Activated CD8-positive, alpha-beta memory T cell treated with anti-CD3 and anti-CD28 coated beads for 36 hours (primary cell): ENCODE measurements around the gene COPG2. TPM values are rescaled to one million over a fixed set of nuclear protein-coding genes. Genes with fewer than 3 reads are reported as not detected.
"Not testable (repeated sequence)": the region's sequence is repeated elsewhere in the genome, so short reads cannot be mapped to it uniquely, and the experiment has no call there.

ENCODE experiments used
- CTCF ChIA-PET: fragments of 350-600 bp; sonication (Branson Sonifier 250); formaldehyde crosslinking; loops from one replicate; lab custom pipeline; 2021; ENCODE audit warnings: antibody characterized with exemption; lab: Charles Lee
- POLR2A ChIA-PET: fragments of 350-600 bp; sonication (Branson Sonifier 250); formaldehyde crosslinking; loops from one replicate; lab custom pipeline; 2021; ENCODE audit warnings: antibody characterized with exemption; lab: Charles Lee
- total RNA-seq, 2 experiments: library from RNA; stranded (reverse); gene quantifications; one replicate each; pipeline ENCODE4 v1.2.3, GENCODE V29; 2021

COPG2 gene, protein sequence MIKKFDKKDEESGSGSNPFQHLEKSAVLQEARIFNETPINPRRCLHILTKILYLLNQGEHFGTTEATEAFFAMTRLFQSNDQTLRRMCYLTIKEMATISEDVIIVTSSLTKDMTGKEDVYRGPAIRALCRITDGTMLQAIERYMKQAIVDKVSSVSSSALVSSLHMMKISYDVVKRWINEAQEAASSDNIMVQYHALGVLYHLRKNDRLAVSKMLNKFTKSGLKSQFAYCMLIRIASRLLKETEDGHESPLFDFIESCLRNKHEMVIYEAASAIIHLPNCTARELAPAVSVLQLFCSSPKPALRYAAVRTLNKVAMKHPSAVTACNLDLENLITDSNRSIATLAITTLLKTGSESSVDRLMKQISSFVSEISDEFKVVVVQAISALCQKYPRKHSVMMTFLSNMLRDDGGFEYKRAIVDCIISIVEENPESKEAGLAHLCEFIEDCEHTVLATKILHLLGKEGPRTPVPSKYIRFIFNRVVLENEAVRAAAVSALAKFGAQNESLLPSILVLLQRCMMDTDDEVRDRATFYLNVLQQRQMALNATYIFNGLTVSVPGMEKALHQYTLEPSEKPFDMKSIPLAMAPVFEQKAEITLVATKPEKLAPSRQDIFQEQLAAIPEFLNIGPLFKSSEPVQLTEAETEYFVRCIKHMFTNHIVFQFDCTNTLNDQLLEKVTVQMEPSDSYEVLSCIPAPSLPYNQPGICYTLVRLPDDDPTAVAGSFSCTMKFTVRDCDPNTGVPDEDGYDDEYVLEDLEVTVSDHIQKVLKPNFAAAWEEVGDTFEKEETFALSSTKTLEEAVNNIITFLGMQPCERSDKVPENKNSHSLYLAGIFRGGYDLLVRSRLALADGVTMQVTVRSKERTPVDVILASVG
- 10 to 100 TPM; 22.7 to 24.0 TPM for total RNA-seq

DNA sequence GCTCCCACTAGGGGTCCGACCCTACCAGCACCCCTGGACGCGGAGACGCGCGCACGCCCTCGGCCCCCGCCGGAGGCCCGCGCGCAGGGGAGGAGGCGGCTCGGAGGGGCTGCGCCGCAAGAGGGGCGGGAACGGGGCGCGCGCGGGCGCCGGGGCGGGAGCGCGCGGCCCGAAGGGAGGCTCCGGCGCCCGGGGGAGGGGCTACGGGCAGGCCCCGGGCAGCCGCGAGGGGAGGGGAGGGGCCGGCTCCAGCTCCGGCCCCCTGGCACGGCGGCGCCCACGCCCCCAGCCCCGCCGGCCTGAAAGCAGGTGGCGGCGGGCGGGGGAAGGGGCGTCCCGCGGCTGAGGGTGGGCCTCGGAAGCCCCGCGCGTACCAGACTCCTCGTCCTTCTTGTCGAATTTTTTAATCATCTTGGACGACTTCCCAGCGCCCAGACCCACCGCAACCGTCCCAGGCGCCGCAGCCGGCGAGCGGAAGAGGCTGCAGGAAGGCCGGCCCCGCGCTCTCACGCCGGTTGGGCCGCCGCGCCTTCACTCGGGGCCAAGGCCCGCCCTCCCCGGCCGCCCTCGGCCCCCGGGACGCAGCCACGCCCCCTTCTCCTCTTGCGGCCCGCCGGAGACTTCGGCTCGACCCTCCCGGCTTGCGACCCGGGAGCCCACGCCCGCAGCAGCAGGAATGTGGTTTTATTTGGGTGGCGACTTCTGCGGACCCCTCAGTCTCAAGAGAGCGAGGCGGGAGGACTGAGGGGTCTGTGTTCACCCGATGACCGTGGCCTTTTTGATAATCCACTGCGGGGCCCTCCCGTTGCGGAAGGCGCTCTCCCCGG, at the start of gene COPG2:
Gene COPG2, minus strand, starts transcription at position 491 of the 827 bp plus-strand sequence. Its CDS starts 80 bp downstream, at position 411.
- POLR2A ChIA-PET: interaction anchor here (0.6 kb wide), 1 partner anchor 730 kb away, joined by 5 read pairs; no protein-coding TSS in a partner anchor
- CTCF ChIA-PET: interaction anchor here (0.6 kb wide), 1 partner anchor 40 kb away, joined by 3 read pairs; no protein-coding TSS in a partner anchor

DNA sequence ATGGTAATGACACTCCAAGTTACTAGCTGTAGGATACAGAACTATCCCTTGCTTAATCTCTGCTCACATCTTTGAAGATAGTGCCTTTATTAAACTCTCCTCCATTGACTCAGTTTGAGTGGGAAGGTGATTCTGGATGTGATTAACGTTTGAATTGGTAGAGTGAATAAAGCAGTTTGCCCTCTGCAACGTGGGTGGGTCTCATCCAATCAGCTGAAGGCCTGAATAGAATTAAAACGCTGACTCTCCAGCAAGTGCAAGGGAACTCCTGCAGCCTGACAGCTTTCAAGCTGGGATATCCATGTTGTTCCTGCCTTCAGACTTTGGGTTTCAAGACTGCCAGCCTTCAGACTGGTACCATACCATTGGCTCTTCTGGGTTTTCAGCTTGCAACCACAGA, 43.9 kb upstream of the COPG2 start:
- ChIA-PET CTCF (no interaction called here), POLR2A (no interaction called here)

GRCh38 chr7:130708766-130709165, 40.2 kb upstream of the COPG2 start:
- POLR2A ChIA-PET: no interaction called here
- CTCF ChIA-PET: no interaction called here

GRCh38 chr7:130708001-130708400, 39.5 kb upstream of the COPG2 start:
- CTCF ChIA-PET: no interaction called here
- POLR2A ChIA-PET: no interaction called here

GRCh38 chr7:130703851-130704250, 35.3 kb upstream of the COPG2 start:
- POLR2A ChIA-PET: no interaction called here
- CTCF ChIA-PET: no interaction called here

DNA sequence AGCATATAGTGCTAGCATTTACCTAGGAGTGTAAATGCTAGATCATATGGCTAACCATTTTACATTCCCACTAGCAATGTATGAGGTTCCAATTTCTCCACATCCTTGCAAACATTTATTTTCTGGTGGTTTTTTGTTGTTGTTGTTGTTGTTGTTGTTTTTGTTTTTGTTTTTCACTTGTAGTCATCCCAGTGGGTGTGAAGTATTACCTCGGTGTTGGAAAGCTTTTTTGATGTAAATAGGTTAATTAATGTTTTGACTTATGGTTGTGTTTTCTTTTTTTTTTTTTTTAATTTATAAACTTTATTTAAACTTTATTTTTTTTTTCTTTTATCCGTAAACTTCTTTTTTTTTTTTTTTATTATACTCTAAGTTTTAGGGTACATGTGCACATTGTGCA, 33.1 kb upstream of the COPG2 start:
- ChIA-PET CTCF (interaction anchor here (0.6 kb wide), 1 partner anchor 58 kb away, joined by 5 read pairs; no protein-coding TSS in a partner anchor), POLR2A (no interaction called here)

GRCh38 chr7:130700760-130701159, 32.2 kb upstream of the COPG2 start:
- CTCF ChIA-PET: no interaction called here
- POLR2A ChIA-PET: no interaction called here

- ChIA-PET POLR2A (no interaction called here), CTCF (no interaction called here)
These were observed 31.1 kb upstream of the COPG2 start for GRCh38 chr7:130699686-130700085.

DNA sequence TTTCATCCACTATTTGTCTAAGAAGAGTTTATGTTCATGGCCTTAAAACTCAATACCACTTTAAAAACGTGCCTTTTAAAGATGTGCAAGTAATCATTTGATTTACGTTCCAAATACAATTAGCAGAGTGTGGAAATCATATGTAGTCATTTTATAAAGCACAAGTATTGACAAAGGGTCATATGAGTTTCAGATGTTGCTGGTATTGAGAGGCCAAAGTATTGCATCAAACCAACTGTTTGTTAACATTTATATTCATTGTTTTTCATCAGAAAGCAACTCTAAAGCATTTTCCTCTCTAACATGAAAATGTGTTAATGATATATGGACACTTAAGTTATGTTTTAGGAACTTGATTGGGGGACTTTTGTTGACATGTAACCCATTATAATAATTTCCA, 29.3 kb upstream of the COPG2 start:
- ChIA-PET POLR2A (no interaction called here), CTCF (no interaction called here)

GRCh38 chr7:130695840-130696239, 27.3 kb upstream of the COPG2 start:
- CTCF ChIA-PET: no interaction called here
- POLR2A ChIA-PET: no interaction called here

DNA sequence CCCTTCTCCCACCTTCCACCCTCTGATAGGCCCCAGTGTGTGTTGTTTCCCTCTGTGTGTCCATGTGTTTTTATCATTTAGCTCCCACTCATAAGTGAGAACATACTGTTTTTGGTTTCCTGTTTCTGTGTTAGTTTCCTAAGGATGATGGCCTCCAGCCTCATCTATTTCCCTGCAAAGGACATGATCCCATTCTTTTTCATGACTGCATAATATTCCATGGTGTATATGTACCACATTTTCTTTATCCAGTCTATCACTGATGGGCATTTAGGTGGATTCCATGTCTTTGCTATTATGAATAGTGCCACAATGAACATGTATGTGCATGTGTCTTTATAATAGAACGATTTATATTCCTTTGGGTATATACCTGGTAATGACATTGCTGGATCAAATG, 23.8 kb upstream of the COPG2 start:
- POLR2A ChIA-PET, CTCF ChIA-PET: not testable (repeated sequence)

DNA sequence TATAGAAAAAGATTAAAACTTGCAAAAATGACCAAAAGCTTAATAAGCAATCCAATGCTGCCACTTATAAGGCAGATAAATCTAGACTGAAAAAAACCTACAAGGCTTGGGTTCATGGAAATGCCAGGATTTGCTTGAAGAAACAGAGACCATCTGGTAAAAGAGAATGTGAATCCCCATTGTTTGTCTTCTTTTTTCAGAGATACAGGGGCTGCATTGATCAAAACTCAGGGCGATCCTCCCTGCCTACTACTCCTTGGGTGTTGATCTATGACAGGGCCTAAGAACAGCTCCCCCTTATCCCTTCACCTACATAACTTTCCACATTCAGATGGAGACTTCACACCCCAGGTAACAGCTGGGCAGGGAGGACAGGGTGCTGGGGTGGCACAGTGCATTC, 21.1 kb upstream of the COPG2 start:
- CTCF ChIA-PET: no interaction called here

GRCh38 chr7:130683026-130683425, 14.5 kb upstream of the COPG2 start:
- ChIA-PET POLR2A (no interaction called here), CTCF (no interaction called here)

More for the DNA sequence above, 21.1 kb upstream of the COPG2 start:
- POLR2A ChIA-PET: no interaction called here

DNA sequence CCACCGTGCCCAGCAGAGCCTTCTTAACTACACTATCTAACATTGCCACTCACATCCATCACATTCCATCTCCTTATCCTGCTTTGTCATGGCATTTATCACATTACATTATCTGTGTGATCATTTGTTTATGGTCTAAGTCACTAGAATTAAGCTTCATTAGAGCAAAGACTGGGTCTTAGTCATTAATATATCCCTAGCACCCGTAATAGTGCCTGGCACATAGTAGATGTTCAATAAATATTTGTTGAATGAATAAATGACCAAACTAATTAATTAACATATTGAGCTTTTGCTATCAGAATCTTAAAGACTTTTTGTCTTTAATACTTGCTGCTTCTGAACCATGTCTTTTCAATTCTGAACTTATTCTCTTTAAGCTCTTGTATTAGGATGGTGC, 5.9 kb upstream of the COPG2 start:
- ChIA-PET POLR2A (no interaction called here), CTCF (interaction anchor here (1.1 kb wide), 1 partner anchor 163 kb away, joined by 6 read pairs; no protein-coding TSS in a partner anchor)

DNA sequence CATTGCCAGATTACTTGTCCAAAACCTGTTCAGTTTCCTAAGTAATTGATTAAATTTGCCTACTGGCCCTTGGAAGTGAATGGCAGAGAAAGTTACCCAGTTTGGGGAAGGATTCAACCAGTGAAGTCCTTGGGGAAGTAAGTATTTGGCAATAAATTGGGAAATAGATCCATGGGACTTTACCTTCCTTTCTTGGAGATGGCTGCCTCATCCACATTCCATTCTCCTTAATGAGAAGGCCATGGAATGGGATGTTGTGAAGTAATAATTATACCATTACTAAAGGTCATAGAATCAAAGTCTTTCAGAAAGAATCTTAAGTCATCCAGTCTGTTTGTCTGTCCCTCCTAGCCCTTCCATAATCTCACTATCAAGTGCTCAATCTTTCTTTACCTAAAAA, 4.5 kb upstream of the COPG2 start:
- POLR2A ChIA-PET: no interaction called here
- CTCF ChIA-PET: no interaction called here

- ChIA-PET CTCF (no interaction called here), POLR2A (no interaction called here)
These were observed 3.6 kb upstream of the COPG2 start for GRCh38 chr7:130672146-130672545.

- CTCF ChIA-PET: interaction anchor here (0.6 kb wide), 1 partner anchor 41 kb away, joined by 3 read pairs; no protein-coding TSS in a partner anchor
- POLR2A ChIA-PET: no interaction called here
These were observed 645 bp upstream of the COPG2 start for GRCh38 chr7:130669085-130669700.

DNA sequence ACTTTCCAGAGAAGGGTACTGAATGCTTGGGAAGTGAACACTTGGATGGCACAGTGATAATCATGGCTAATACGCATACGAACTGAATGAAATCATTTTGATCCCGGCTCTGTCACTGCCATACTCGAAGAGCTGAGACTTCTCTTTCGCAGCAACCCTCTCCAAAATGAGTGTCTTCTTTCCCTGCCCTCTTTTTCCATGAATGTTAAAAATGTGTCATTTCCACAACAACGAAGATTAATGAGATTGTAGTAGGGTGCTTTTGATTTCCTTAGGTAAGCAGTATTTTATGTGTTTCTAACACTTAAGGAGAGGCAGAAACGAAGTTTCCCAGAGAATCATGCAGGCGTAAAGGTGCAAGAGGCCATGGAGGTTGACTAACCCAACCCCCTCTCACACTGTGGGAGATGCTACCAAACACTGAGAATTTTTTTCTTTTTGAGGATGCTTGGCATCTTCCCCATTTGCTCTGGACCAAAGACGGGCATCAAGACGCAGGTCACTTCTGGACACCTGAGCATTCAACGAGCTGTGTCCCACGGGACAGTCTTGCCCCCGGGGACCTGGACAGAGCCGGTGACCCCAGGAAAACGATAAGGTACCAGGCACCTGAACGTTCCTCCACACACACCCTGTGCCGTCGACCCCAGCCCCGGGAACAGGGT, 823 bp downstream of the COPG2 start:
- ChIA-PET CTCF (no interaction called here), POLR2A (interaction anchor here (0.6 kb wide), 1 partner anchor 729 kb away, joined by 5 read pairs; no protein-coding TSS in a partner anchor)
